Endothelial cell of umbilical vein (primary cell): Measurements from ENCODE around the gene TMEM119. TPM values are rescaled to one million over a fixed set of nuclear protein-coding genes. Genes with fewer than 3 reads are reported as not detected.

ENCODE experiments used
- BruUV-seq: library from RNA; stranded (reverse); fragments of 400-500 nt; replicated peaks from 2 replicates; lab custom pipeline; 2021; lab: Mats Ljungman, UMichigan
- CTCF ChIA-PET: fragments of 300-600, 350-600 bp; sonication (Branson Sonifier 250); formaldehyde crosslinking; loops from one replicate; lab custom pipeline; 2021; ENCODE audit warnings: antibody characterized with exemption, inconsistent platforms; lab: Charles Lee
- POLR2A ChIA-PET: fragments of 300-600, 350-600 bp; sonication (Branson Sonifier 250); formaldehyde crosslinking; loops from one replicate; lab custom pipeline; 2021; ENCODE audit warnings: antibody characterized with exemption, inconsistent platforms; lab: Charles Lee
- DNase-seq: peaks from one replicate; pipeline ENCODE4 v3.0.0-alpha.2; 2011; ENCODE audit warnings: low read depth, low spot score
- FAIRE-seq: peaks from 2 replicates; lab custom pipeline; 2011; peaks lifted over from hg19 to GRCh38; lab: Jason Lieb, UNC
- H2AFZ ChIP-seq: 2 replicates; pipeline ENCODE4 v1.6.0; 2012; ENCODE audit warnings: low read depth, low read length, control low read depth, inconsistent platforms
- H3K27ac ChIP-seq: 2 replicates; pipeline ENCODE4 v1.5.1; 2011; ENCODE audit warnings: low read depth, mild to moderate bottlenecking, control low read depth, low read length, moderate library complexity; ENCODE audit not compliant: insufficient read depth
- H3K27me3 ChIP-seq, 2 experiments: 2 replicates each; pipeline versions ENCODE4 v1.6.0 to v1.6.1; 2011; ENCODE audit warnings: low read length in 2 of 2, mixed read lengths in 1 of 2; ENCODE audit not compliant: control insufficient read depth in 2 of 2, insufficient read depth in 2 of 2
- H3K36me3 ChIP-seq, 2 experiments: 2 replicates in 1 of 2; 3 replicates in 1 of 2; pipeline ENCODE4 v1.5.1; 2011; ENCODE audit warnings: low read length in 2 of 2, mild to moderate bottlenecking in 1 of 2, moderate library complexity in 1 of 2; ENCODE audit not compliant: control insufficient read depth in 2 of 2, insufficient read depth in 2 of 2; ENCODE audit errors: extremely low read depth in 1 of 2
- H3K4me1 ChIP-seq: 3 replicates; pipeline ENCODE4 v1.5.1; 2011; ENCODE audit warnings: mild to moderate bottlenecking, low read length; ENCODE audit not compliant: control insufficient read depth, insufficient read depth; ENCODE audit errors: extremely low read depth
- H3K4me2 ChIP-seq: 2 replicates; pipeline ENCODE4 v1.6.1; 2011; ENCODE audit warnings: low read length, control low read depth, mixed read lengths; ENCODE audit not compliant: insufficient read depth
- H3K4me3 ChIP-seq, 3 experiments: fragments of 200-600 bp in 1 of 3; sonication (generic), shearing (Covaris generic) in 1 of 3; replicated peaks in 1 of 3; 2 replicates each; pipeline ENCODE4 v1.5.1; 2011 to 2016; ENCODE audit warnings: control low read depth in 3 of 3, low read length in 3 of 3, mild to moderate bottlenecking in 2 of 3, inconsistent platforms in 1 of 3, low read depth in 1 of 3, moderate library complexity in 1 of 3; ENCODE audit not compliant: insufficient read depth in 1 of 3
- H3K79me2 ChIP-seq: 2 replicates; pipeline ENCODE4 v1.6.0; 2012; ENCODE audit warnings: low read length, inconsistent platforms; ENCODE audit not compliant: control insufficient read depth, insufficient read depth
- H3K9ac ChIP-seq: replicated peaks from 2 replicates; pipeline ENCODE3; 2011; ENCODE audit warnings: low read length, control low read depth; ENCODE audit not compliant: insufficient read depth; ENCODE audit errors: extremely low read depth
- H3K9me1 ChIP-seq: replicated peaks from 3 replicates; pipeline ENCODE4 v1.6.0; 2011; ENCODE audit warnings: mild to moderate bottlenecking, low read length; ENCODE audit not compliant: control insufficient read depth, insufficient read depth; ENCODE audit errors: extremely low read depth
- H3K9me3 ChIP-seq: replicated peaks from 2 replicates; pipeline ENCODE4 v1.5.1; 2012; ENCODE audit warnings: low read length, inconsistent platforms; ENCODE audit not compliant: control insufficient read depth, insufficient read depth
- H4K20me1 ChIP-seq: replicated peaks from 2 replicates; pipeline ENCODE3; 2011; ENCODE audit warnings: mild to moderate bottlenecking, low read length; ENCODE audit not compliant: control insufficient read depth, insufficient read depth; ENCODE audit errors: extremely low read depth
- CTCF ChIP-seq, 2 donors: IDR thresholded peaks; 1 replicate in 1 of 2; 2 replicates in 1 of 2; pipeline ENCODE4 v1.5.1; 2011; ENCODE audit warnings: low read length in 2 of 2, mild to moderate bottlenecking in 2 of 2, moderate library complexity in 2 of 2, control low read depth in 1 of 2, inconsistent platforms in 1 of 2, low read depth in 1 of 2; ENCODE audit not compliant: insufficient read depth in 1 of 2; ENCODE audit errors: extremely low read depth in 1 of 2
- EZH2 ChIP-seq: IDR thresholded peaks from 2 replicates; pipeline ENCODE4 v1.6.1; 2012; ENCODE audit warnings: borderline replicate concordance, low read depth, mild to moderate bottlenecking, moderate library complexity, low read length, inconsistent platforms; ENCODE audit not compliant: severe bottlenecking
- FOS ChIP-seq: IDR thresholded peaks from 2 replicates; pipeline ENCODE4 v1.6.1; 2011; ENCODE audit warnings: mild to moderate bottlenecking, low read length, moderate library complexity, borderline replicate concordance; ENCODE audit not compliant: insufficient read depth
- GATA2 ChIP-seq: IDR thresholded peaks from 2 replicates; pipeline ENCODE4 v1.7.0; 2011; ENCODE audit warnings: low read depth, mild to moderate bottlenecking, moderate library complexity, mixed read lengths, low read length; ENCODE audit not compliant: insufficient read length, insufficient read depth
- JUN ChIP-seq: IDR thresholded peaks from 2 replicates; pipeline ENCODE4 v1.6.1; 2011; ENCODE audit warnings: borderline replicate concordance, low read depth; ENCODE audit not compliant: insufficient read length, insufficient read depth
- MAX ChIP-seq: IDR thresholded peaks from 2 replicates; pipeline ENCODE4 v1.6.1; 2011; ENCODE audit not compliant: insufficient read depth, insufficient read length
- MYC ChIP-seq: IDR thresholded peaks from one replicate; pipeline ENCODE4 v1.6.1; 2011; ENCODE audit warnings: mild to moderate bottlenecking, low read depth, low read length
- POLR2A ChIP-seq: IDR thresholded peaks from 2 replicates; pipeline ENCODE4 v1.6.1; 2012; ENCODE audit warnings: low read depth, mild to moderate bottlenecking, control low read depth, low read length
- POLR2AphosphoS5 ChIP-seq: IDR thresholded peaks from 2 replicates; pipeline ENCODE4 v1.6.1; 2012; ENCODE audit warnings: low read depth, mild to moderate bottlenecking, control low read depth, low read length, moderate library complexity; ENCODE audit not compliant: insufficient read depth
- dilution Hi-C: fragments of 300-500 bp; cut with MboI; formaldehyde crosslinking; loops from one replicate; pipeline ENCODE4 v1.15.0; 2019; ENCODE audit warnings: low sequenced_read_pairs; ENCODE audit not compliant: extremely low pct_ligation_motif_present
- intact Hi-C: fragments of 100-400 bp; cut with micrococcal nuclease; formaldehyde crosslinking; loops from one replicate; pipeline ENCODE4 v1.10.0; 2022
- polyA plus RNA-seq, 4 experiments: library from polyadenylated mRNA; depleted of rRNA in 3 of 4; stranded (reverse) in 3 of 4; unstranded in 1 of 4; fragments of >200 nt; gene quantifications; 2 replicates each; pipeline versions ENCODE4 v1.2.1 to v1.2.3, GENCODE V29; 2011 to 2012; ENCODE audit warnings: missing spikeins in 1 of 4
- total RNA-seq: library from RNA; stranded (reverse); gene quantifications from 2 replicates; pipeline ENCODE4 v1.2.3, GENCODE V29; 2021

Gene TMEM119
- total and polyA plus RNA-seq, 2 donors (not counting 3 experiments of a cell fraction or from before 2014, with no cell fraction given) = not detected

- Histone ChIP-seq H3K9me1 (no peaks in the 10 kb centered on the region), H3K4me3 (no peak overlapping the region), H2AFZ (no peak overlapping the region), H3K4me2 (no peak overlapping the region), H3K9ac (no peak overlapping the region), H3K36me3 (no peaks in the 10 kb centered on the region), H3K79me2 (no peaks in the 10 kb centered on the region), H3K9me3 (no peaks in the 10 kb centered on the region), H3K27ac (no peak overlapping the region), H3K27me3 (peaks cover 0 to 4% of the 10 kb centered on the region in 2 experiments), H3K4me1 (no peaks in the 10 kb centered on the region), H4K20me1 (no peaks in the 10 kb centered on the region)
- DNase-seq = no peak
- no TSS peak for BruUV-seq
- dilution Hi-C loops = no loop called here
- TF ChIP-seq POLR2A (no peak), MAX (no peak), JUN (no peak), EZH2 (no peak), POLR2AphosphoS5 (no peak), CTCF (IDR thresholded peaks at IDR 0.05; ENCODE audit: extremely low read depth in 1 of 2, insufficient read depth in 1 of 2, low read depth in 1 of 2, low read length in 2 of 2) (no peak), GATA2 (no peak), FOS (no peak), MYC (no peak)
- CTCF ChIA-PET = no interaction called here
- POLR2A ChIA-PET = no interaction called here
- FAIRE-seq = no peak
- intact Hi-C loops = no loop called here
Observed at GRCh38 chr12:108589840-108590229, 8.0 kb downstream of the TMEM119 start.
